Measurements from ENCODE around the gene RALBP1. TPM values are rescaled to one million over a fixed set of nuclear protein-coding genes. Genes with fewer than 3 reads are reported as not detected.
"Not testable (repeated sequence)": the region's sequence is repeated elsewhere in the genome, so short reads cannot be mapped to it uniquely, and the experiment has no call there.

RALBP1 gene
- total RNA-seq, 1 donor from 2014 or later, result 44.5 TPM

DNA sequence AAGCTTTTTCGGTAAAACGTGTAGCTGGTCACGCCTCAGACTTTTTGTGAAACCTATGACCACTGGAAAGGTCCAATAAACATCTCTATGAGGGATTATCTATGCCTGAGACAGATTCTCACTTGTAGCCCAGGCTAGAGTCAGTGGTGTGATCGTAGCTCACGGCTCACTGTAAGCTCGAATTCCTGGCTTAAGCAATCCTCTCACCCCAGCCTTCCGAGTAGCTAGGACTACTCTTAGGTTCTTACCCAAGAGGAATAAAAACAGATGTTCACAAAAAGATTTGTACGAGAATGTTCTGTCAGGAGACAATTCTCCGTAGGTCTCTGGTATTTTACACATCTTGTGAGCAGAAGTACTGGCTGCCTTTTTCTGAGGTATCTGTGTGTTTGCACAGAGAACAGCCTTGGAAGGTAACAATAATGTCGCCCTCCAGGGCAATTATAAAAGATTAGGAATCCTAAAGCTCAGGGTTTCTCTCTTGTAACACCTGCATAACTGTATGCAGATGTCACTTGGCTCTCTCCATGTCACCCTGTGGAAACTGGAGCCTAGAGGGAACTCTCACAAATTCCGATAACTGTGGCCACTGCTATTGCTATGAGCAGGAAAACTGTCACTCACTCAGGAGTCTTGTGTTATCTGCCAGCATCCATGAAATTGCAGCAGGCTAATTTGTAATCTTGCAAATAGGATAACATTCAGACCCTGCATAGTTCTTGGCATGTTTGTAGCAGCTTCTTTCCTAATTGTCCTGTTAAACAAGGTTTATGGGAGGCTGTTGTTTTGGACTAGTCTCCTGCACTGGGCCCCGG is 25.5 kb upstream of the RALBP1 start:
- Mint-ChIP-seq H3K4me1 (ENCODE audit: unreplicated experiment) (no peaks in the 10 kb centered on the region), H3K4me3 (no peak overlapping the region), H3K27me3 (no peaks in the 10 kb centered on the region), H3K36me3 (no peaks in the 10 kb centered on the region), H3K9me3 (peaks cover 9% of the 10 kb centered on the region), H3K27ac (no peak overlapping the region)
- TF ChIP-seq, protein P1, sequence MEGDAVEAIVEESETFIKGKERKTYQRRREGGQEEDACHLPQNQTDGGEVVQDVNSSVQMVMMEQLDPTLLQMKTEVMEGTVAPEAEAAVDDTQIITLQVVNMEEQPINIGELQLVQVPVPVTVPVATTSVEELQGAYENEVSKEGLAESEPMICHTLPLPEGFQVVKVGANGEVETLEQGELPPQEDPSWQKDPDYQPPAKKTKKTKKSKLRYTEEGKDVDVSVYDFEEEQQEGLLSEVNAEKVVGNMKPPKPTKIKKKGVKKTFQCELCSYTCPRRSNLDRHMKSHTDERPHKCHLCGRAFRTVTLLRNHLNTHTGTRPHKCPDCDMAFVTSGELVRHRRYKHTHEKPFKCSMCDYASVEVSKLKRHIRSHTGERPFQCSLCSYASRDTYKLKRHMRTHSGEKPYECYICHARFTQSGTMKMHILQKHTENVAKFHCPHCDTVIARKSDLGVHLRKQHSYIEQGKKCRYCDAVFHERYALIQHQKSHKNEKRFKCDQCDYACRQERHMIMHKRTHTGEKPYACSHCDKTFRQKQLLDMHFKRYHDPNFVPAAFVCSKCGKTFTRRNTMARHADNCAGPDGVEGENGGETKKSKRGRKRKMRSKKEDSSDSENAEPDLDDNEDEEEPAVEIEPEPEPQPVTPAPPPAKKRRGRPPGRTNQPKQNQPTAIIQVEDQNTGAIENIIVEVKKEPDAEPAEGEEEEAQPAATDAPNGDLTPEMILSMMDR (conservative IDR thresholded peaks at IDR 0.05), result no peak
- DNase-seq (ENCODE audit: extremely low spot score, unreplicated experiment), result no peak

DNA sequence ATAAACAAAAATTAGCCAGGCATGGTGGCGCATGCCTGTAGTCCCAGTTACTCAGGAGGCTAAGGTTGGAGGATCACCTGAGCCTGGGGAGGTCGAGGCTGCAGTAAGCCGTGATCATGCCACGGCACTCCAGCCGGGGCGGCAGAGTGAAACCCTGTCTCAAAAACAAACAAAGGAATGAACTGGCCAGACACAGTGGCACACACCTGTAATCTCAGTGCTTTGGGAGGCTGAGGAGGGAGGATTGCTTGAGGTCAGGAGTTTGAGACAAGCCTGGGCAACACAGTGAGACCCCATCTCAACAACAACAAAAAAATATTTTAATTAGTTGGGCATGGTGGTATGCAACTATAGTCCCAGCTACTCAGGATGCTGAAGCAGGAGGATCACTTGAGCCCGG is 24.4 kb upstream of the RALBP1 start:
- H3K27me3 Mint-ChIP-seq; H3K4me1 Mint-ChIP-seq (ENCODE audit: unreplicated experiment); H3K4me3 Mint-ChIP-seq; DNase-seq (ENCODE audit: extremely low spot score, unreplicated experiment); H3K27ac Mint-ChIP-seq; H3K36me3 Mint-ChIP-seq: not testable (repeated sequence)
- H3K9me3 Mint-ChIP-seq, result peaks cover 14% of the 10 kb centered on the region

DNA sequence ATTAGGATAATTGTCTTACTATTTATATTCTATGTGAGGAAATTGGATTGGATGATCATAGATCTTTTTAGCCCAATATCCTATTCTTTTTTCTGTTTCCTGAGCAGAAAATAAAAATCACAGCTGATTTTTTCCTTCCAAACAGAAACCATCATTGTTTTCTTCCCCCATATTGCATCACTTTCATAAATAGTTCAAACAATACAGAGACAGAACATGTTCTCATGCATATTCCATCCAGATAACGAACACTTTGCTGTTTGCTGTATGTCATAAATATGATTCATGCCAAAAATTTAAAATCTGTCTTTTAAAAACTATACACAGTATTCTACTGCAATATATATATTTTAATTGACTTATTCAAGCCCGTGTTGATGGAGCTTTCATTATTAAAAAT is 22.0 kb upstream of the RALBP1 start:
- Mint-ChIP-seq H3K9me3 (peaks cover 15% of the 10 kb centered on the region), H3K4me3 (no peak overlapping the region), H3K36me3 (no peaks in the 10 kb centered on the region), H3K27ac (no peak overlapping the region), H3K4me1 (ENCODE audit: unreplicated experiment) (no peaks in the 10 kb centered on the region), H3K27me3 (no peaks in the 10 kb centered on the region)
- no peak for DNase-seq (ENCODE audit: extremely low spot score, unreplicated experiment)
- TF ChIP-seq, protein P1 (conservative IDR thresholded peaks at IDR 0.05), result no peak

DNA sequence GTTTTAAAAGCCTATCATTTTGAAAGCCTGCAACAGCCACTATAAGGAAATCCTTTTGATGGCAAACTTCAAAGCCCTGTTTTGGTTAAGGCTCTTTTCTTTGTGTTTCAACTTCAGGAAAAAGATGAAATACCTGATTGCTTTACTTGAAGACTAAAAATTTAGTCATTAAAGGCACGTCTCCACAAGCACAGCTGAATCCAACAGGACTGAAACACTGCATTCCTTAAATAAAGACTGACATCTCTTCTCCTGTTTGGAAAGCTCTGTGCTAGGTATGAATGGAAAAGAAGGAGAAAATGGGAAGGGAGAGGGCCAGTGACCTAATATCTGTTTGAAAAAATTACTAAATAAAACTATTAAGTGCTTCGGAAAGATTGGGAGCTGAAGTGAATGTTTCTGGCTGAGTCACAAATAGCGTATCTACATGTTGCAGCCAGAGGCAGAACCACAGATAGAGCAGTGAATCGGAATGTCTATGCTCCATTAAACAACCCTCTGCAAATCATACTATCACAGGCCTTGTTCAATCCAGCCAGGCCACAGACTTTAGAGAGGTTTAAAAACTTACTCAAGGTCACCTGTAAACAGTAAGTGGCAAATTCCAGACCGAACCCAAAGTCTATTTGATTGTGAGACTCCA is 21.1 kb upstream of the RALBP1 start:
- TF ChIP-seq, protein P1 (conservative IDR thresholded peaks at IDR 0.05), result no peak
- no peaks in the 10 kb centered on the region for H3K27me3 Mint-ChIP-seq
- no peaks in the 10 kb centered on the region for H3K36me3 Mint-ChIP-seq
- no peaks in the 10 kb centered on the region for H3K4me1 Mint-ChIP-seq (ENCODE audit: unreplicated experiment)
- H3K4me3 Mint-ChIP-seq, result no peak overlapping the region
- no peak for DNase-seq (ENCODE audit: extremely low spot score, unreplicated experiment)
- H3K9me3 Mint-ChIP-seq, result peaks cover 15% of the 10 kb centered on the region
- H3K27ac Mint-ChIP-seq, result no peak overlapping the region

DNA sequence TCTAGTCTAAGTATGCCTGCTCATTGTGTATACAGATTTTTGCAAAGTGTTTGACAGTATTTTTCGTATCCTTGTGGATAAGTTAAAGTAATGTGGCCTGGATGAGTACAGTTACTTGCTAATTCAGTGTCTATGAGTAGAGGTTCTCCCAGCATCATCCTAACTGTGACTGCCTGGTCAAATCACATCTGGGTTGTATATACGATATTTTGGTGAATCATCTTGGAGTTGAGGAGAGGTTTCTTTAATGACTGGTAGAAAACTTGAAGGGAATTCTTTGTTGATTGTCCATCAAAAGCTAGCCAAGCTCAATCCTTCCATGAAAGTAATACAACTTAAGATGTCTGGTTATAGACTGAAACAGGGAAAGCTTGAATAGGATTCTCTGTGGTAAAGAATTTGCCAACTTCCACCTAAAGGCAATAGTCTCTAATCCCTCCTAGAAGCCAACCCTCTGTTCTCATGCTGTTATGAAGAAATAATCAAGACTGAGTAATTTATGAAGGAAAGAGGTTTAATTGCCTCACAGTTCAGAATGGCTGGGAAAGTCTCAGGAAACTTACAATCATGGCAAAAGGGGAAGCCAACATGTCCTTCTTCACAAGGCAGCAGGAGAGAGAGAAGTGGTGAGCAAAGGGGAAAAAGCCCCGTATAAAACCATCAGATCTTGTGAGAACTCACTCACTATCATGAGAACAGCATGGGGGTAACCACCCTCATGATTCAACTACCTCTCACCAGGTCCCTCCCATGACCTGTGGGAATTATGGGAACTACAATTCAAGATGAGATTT is 19.4 kb upstream of the RALBP1 start:
- TF ChIP-seq, protein P1 (conservative IDR thresholded peaks at IDR 0.05), result no peak
- peaks cover 15% of the 10 kb centered on the region for H3K9me3 Mint-ChIP-seq
- no peak overlapping the region for H3K4me3 Mint-ChIP-seq
- H3K4me1 Mint-ChIP-seq (ENCODE audit: unreplicated experiment), result no peaks in the 10 kb centered on the region
- H3K27me3 Mint-ChIP-seq, result no peaks in the 10 kb centered on the region
- H3K27ac Mint-ChIP-seq, result no peak overlapping the region
- DNase-seq (ENCODE audit: extremely low spot score, unreplicated experiment), result no peak
- H3K36me3 Mint-ChIP-seq, result no peaks in the 10 kb centered on the region
